Mucosa of stomach (tissue), 1 donor: Measurements from ENCODE around the gene PRRG2.

Experiments
- H3K27me3 ChIP-seq: one replicate; pipeline ENCODE4 v1.7.0; 2013; ENCODE audit warnings: mild to moderate bottlenecking, low read length; ENCODE audit not compliant: control insufficient read depth, insufficient read depth
- H3K36me3 ChIP-seq: one replicate; pipeline ENCODE4 v1.7.0; 2013; ENCODE audit warnings: low read length; ENCODE audit not compliant: control insufficient read depth, insufficient read depth
- H3K4me1 ChIP-seq: one replicate; pipeline ENCODE4 v1.7.0; 2013; ENCODE audit warnings: mild to moderate bottlenecking, low read length; ENCODE audit not compliant: control insufficient read depth, insufficient read depth
- H3K4me3 ChIP-seq: one replicate; pipeline ENCODE4 v1.7.0; 2013; ENCODE audit warnings: low read length
- H3K9ac ChIP-seq: one replicate; pipeline ENCODE4 v1.7.0; 2013; ENCODE audit warnings: mild to moderate bottlenecking, low read length, moderate library complexity
- H3K9me3 ChIP-seq: one replicate; pipeline ENCODE4 v1.7.0; 2013; ENCODE audit warnings: mild to moderate bottlenecking, low read length, moderate library complexity; ENCODE audit not compliant: control insufficient read depth
- donor health status: Pancreatic carcinoma.

Gene PRRG2

DNA sequence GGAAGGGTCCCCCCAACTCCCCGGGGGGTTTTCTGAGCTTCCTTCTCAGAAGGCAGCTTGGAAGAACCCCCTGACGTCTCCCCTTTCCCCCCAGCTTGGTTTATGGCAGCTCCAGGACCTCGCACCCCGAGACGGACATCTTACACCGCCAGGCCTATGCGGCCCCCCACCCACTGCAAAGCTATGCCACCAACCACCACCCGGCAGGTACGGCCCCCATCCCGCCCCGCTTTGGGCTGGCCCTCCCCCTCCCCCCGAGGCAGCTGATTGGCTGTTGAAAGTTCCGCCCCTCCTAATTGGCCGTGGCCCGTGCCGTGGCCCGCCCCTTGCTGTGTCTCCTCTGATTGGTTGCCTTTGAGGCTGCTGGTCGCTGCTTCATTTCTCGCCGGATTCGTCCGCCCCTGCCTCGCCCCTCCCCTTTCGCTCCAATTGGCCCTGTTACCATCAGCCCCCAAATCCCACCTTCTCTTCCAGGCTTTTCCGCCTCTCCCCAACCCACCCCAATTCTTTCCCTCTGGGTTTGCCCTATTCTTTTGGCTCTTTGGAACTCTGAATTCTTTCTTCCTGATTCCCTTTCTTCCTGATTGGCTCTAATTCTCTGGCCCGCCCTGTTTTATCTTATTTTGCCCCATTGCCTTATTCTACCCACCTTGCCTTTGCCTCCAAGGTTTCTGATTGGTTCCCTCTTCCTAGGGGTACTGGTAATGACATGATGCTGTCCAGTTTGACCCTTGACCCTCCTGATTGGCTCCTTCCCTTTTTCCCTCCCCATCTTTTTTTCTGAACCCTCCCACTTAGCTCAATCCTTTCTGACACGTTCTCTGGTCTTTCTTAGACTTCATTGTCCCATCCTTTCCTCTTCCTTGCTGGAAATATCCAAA lies 12.4 kb downstream of the PRRG2 start:
- H3K4me3 ChIP-seq, result peak overlapping the region; percentile 77

DNA sequence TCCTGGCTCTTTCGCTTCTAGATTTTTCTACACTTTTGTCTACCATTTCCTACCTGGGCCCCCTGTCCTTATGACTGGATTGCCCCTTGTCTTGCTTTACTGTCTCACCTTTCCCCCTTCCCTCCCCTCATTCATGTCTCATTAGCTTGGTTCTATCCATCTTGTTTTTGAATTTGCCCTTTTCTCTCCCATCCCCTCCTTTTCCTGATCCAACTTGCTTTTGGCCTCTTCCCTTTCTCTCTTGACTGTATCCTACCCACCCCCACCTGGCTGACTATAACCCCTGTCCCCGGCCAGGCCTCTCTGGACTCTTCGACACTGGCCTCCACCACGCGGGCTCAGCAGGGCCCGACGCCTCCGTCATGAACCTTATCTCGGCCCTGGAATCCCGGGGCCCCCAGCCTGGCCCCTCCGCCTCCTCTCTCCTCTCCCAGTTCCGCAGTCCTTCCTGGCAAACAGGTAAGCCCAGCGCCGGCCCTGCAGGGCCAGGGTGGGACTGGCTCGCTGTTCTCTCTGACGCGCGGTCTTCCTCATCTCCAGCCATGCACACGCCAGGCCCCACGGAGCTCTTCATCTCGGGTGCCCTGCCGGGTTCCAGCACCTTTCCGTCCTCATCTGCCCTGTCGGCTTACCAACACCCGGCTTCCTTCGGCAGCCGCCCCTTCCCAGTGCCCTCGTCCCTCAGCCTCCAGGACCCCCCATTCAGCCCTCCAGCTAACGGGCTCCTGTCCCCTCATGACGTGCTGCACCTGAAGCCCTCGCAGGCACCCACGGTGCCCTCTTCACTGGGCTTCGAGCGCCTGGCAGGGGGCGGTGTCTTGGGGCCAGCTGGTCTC lies 13.3 kb downstream of the PRRG2 start:
- H3K9ac ChIP-seq, result peak overlapping the region; percentile 59
- no peak overlapping the region for H3K4me3 ChIP-seq
- H3K4me1 ChIP-seq, result peaks cover 20% of the 10 kb centered on the region
- H3K27me3 ChIP-seq, result no peaks in the 10 kb centered on the region
- no peaks in the 10 kb centered on the region for H3K9me3 ChIP-seq
- no peaks in the 10 kb centered on the region for H3K36me3 ChIP-seq

More for the DNA sequence above, 12.4 kb downstream of the PRRG2 start:
- H3K36me3 ChIP-seq, result no peaks in the 10 kb centered on the region
- peak overlapping the region; percentile 59 for H3K9ac ChIP-seq
- no peaks in the 10 kb centered on the region for H3K9me3 ChIP-seq
- no peaks in the 10 kb centered on the region for H3K27me3 ChIP-seq
- H3K4me1 ChIP-seq, result peaks cover 20% of the 10 kb centered on the region

DNA sequence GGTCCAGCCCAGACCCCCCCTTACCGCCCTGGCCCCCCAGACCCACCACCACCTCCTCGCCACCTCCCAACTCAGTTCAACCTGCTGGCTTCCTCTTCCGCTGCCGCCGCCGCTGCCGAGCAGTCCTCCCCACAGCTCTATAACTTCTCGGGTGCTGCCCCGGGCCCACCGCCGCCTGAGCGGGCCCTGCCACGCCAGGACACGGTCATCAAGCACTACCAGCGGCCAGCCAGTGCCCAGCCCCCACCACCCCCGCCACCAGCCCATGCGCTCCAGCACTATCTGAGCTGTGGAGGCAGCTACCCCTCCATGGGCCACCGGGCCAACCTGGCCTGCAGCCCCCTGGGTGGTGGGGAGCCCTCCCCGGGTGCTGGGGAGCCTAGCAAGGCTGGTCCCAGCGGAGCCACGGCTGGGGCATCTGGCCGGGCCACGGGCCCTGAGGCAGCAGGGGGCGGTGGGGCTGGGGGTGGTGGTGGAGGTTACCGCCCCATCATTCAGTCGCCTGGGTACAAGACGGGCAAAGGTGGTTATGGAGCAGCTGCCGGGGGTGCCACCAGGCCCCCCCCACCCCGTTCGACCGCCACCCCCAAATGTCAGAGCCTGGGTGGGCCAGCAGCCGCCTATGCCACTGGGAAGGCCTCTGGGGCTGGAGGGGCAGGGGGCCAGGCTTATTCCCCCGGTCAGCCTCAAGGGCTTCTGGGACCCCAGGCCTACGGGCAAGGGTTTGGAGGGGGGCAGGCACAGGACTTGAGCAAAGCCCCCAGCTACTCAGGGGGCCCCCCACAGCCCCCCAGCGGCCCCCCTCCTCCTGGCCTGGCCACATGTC lies 14.1 kb downstream of the PRRG2 start:
- Histone ChIP-seq H3K36me3 (no peaks in the 10 kb centered on the region), H3K4me3 (no peak overlapping the region), H3K9ac (no peak overlapping the region), H3K9me3 (no peaks in the 10 kb centered on the region), H3K27me3 (no peaks in the 10 kb centered on the region), H3K4me1 (peaks cover 20% of the 10 kb centered on the region)

DNA sequence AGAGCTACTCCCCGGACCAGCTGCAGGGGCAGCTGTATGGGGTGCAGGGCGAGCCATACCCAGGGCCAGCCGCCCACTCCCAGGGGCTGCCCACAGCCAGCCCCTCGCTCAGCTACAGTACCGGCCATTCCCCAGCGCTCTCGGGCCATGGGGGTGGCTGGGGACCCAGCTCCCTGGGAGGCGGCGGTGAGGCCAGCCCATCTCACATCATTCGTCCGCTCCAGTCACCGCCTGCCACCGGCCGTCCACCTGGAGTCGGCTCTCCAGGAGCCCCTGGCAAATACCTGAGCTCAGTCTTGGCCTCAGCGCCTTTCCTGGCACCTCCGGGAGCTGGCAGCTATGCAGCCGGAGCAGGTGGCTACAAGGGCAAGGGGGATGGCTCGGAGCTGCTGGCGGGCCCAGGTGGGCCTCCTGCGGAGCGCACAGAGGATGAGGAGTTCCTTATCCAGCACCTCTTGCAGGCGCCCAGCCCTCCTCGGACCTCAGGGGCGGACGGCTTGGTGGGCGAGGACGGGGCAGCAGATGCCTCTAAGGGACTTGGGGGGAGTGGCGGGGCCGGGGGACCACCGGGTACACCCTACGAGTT lies 14.8 kb downstream of the PRRG2 start:
- Histone ChIP-seq H3K9ac (no peak overlapping the region), H3K36me3 (no peaks in the 10 kb centered on the region), H3K27me3 (no peaks in the 10 kb centered on the region), H3K4me1 (peaks cover 20% of the 10 kb centered on the region), H3K9me3 (no peaks in the 10 kb centered on the region), H3K4me3 (no peak overlapping the region)

DNA sequence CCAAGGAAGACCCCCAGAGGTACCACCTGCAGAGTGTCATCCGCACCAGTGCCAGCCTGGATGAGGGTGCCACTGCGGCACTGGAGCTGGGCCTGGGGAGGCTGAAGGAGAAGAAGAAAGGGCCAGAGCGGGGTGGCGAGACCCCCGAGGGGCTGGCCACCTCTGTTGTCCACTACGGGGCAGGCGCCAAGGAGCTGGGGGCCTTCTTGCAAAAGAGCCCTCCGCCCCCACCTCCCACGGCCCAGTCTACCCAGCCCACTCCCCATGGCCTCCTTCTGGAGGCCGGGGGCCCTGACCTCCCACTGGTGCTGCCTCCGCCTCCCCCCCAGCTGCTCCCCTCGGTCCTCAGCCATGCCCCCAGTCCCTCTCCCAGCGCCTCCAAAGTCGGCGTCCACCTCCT lies 15.3 kb downstream of the PRRG2 start:
- H3K36me3 ChIP-seq, result no peaks in the 10 kb centered on the region
- peaks cover 20% of the 10 kb centered on the region for H3K4me1 ChIP-seq
- H3K4me3 ChIP-seq, result no peak overlapping the region
- no peak overlapping the region for H3K9ac ChIP-seq
- no peaks in the 10 kb centered on the region for H3K9me3 ChIP-seq
- no peaks in the 10 kb centered on the region for H3K27me3 ChIP-seq

DNA sequence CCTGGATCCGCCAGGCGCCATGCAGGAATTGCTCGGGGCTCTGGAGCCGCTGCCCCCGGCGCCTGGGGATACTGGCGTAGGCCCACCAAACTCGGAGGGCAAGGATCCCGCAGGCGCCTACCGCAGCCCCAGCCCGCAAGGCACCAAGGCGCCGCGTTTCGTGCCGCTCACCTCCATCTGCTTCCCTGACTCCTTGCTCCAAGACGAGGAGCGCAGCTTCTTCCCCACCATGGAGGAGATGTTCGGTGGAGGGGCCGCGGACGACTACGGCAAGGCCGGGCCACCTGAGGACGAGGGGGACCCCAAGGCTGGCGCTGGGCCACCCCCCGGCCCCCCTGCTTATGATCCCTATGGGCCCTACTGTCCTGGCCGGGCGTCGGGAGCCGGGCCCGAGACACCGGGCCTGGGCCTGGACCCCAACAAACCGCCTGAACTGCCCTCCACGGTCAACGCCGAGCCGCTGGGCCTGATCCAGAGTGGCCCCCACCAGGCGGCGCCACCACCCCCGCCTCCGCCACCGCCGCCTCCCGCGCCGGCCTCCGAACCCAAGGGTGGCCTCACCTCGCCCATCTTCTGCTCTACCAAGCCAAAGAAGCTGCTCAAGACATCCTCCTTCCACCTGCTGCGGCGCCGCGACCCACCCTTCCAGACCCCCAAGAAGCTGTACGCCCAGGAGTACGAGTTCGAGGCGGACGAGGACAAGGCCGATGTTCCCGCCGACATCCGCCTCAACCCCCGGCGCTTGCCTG lies 16.0 kb downstream of the PRRG2 start:
- Histone ChIP-seq H3K9me3 (no peaks in the 10 kb centered on the region), H3K36me3 (no peaks in the 10 kb centered on the region), H3K4me3 (no peak overlapping the region), H3K27me3 (no peaks in the 10 kb centered on the region), H3K9ac (no peak overlapping the region), H3K4me1 (peaks cover 20% of the 10 kb centered on the region)

DNA sequence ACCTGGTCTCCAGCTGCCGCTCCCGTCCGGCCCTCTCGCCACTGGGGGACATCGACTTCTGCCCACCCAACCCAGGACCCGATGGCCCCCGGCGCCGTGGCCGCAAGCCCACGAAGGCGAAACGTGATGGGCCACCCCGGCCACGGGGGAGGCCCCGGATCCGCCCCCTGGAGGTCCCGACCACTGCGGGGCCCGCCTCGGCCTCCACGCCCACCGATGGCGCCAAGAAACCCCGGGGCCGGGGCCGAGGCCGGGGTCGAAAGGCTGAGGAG lies 16.5 kb downstream of the PRRG2 start:
- H3K9me3 ChIP-seq, result no peaks in the 10 kb centered on the region
- no peak overlapping the region for H3K9ac ChIP-seq
- H3K36me3 ChIP-seq, result no peaks in the 10 kb centered on the region
- peaks cover 15% of the 10 kb centered on the region for H3K4me1 ChIP-seq
- no peak overlapping the region for H3K4me3 ChIP-seq
- H3K27me3 ChIP-seq, result no peaks in the 10 kb centered on the region

DNA sequence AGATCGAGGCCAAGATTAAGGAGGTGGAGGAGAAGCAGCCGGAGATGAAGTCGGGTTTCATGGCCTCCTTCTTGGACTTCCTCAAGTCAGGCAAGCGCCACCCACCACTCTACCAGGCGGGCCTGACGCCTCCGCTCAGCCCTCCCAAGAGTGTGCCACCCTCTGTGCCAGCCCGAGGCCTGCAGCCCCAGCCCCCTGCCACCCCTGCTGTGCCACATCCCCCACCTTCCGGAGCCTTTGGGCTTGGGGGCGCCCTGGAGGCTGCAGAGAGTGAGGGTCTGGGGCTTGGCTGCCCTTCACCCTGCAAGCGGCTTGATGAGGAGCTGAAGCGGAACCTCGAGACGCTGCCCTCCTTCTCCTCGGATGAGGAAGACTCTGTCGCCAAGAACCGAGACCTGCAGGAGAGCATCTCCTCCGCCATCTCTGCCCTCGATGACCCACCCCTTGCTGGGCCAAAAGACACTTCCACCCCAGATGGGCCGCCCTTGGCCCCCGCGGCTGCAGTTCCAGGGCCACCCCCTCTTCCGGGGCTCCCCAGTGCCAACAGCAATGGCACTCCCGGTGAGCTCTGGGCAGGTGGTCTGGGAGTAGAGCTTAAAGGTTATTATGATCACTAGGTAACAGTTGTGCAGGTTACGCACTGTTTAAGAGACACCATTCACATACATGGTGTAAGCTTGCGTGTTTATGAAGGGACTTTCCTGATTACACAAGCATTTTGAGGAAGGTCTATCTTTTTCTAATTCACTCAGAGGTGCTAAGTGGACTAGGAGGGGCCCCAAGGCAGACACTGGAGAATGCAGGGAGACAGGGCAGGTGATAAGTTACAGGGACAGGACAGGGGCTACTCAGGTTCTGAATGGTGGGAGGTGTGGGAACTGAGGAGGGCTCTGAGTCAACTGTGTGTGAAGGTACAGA lies 18.5 kb downstream of the PRRG2 start:
- no peak overlapping the region for H3K4me3 ChIP-seq
- no peak overlapping the region for H3K9ac ChIP-seq
- H3K27me3 ChIP-seq, result no peaks in the 10 kb centered on the region
- H3K4me1 ChIP-seq, result peaks cover under 1% of the 10 kb centered on the region
- H3K9me3 ChIP-seq, result no peaks in the 10 kb centered on the region
- no peaks in the 10 kb centered on the region for H3K36me3 ChIP-seq

DNA sequence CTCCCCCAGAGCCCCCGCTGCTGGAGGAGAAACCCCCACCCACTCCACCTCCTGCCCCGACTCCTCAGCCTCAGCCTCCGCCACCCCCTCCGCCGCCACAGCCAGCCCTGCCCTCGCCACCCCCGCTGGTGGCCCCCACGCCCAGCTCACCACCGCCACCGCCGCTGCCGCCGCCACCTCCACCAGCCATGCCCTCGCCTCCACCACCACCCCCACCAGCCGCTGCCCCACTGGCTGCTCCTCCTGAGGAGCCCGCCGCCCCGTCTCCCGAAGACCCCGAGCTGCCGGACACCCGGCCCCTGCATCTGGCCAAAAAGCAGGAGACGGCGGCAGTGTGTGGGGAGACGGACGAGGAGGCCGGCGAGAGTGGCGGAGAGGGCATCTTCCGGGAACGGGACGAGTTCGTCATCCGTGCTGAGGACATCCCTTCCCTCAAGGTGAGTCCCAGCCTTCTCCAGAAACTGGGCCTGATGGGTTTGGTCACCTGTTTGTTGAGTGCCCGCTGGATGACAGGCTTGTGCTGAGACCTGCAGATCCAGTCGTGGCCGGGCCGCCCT lies 20.4 kb downstream of the PRRG2 start:
- Histone ChIP-seq H3K9ac (no peak overlapping the region), H3K36me3 (no peaks in the 10 kb centered on the region), H3K4me1 (no peaks in the 10 kb centered on the region), H3K9me3 (no peaks in the 10 kb centered on the region), H3K27me3 (no peaks in the 10 kb centered on the region), H3K4me3 (no peak overlapping the region)

DNA sequence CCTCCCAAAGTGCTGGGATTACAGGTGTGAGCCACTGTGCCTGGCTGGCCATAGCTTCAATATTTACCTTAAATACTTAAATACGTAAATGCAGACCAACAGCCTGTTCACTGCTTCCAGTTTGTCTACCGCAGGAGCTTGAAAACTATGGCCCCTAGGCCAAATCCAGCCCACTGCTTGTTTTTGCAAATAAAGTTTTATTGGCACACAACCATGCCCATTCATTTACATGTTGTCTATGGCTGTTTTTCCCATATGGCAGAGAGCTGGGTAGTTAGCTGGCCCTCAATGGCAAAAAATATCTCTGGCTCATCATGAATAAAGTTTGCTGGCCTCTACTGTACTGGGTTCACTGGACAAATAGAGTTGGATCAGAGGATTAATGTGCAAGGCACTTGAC lies 21.7 kb downstream of the PRRG2 start:
- H3K9me3 ChIP-seq, result no peaks in the 10 kb centered on the region
- H3K4me3 ChIP-seq, result no peak overlapping the region
- no peak overlapping the region for H3K9ac ChIP-seq
- H3K36me3 ChIP-seq, result no peaks in the 10 kb centered on the region
- H3K4me1 ChIP-seq, result no peaks in the 10 kb centered on the region
- H3K27me3 ChIP-seq, result no peaks in the 10 kb centered on the region
